ENCODE data around the gene INPP1.

The INPP1 gene

DNA sequence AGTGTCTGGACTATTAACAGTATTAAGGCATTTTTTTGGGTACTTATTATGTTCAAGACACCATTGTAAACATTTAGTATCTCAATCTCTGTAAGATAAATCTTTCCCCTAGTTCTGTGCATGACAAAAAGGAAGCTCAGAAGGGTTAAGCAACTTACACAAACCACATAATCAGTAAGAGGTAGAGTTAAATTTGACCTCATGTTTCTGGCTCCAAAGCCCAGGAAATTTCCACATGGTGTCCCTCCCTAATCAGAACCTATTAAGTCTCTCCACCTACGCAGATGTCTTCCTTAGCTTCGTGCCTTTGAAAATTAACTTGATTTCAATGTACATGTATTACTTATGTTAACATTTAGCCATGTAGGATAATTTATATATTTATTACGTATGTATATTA is 66.8 kb downstream of the INPP1 start:
- DNase-seq, result no peak

DNA sequence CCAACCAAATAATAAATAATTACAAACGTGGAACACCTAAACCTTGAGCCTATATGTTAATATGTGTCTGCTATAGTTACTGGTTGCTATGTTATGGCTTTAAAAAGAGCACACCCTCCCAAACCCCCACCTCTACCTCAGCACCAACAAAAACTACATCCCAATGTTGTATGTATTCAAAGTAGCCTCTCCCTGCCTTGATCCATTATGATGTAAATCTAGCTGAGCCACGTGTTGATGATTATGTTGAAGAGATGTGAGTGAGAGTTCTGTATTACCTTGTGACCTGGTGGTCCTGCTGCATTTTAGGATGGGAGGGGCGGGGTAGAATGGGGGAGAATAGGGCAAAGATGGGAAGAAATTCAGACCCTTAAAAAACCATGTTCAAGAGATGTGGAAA is 69.6 kb downstream of the INPP1 start:
- DNase-seq, result no peak

DNA sequence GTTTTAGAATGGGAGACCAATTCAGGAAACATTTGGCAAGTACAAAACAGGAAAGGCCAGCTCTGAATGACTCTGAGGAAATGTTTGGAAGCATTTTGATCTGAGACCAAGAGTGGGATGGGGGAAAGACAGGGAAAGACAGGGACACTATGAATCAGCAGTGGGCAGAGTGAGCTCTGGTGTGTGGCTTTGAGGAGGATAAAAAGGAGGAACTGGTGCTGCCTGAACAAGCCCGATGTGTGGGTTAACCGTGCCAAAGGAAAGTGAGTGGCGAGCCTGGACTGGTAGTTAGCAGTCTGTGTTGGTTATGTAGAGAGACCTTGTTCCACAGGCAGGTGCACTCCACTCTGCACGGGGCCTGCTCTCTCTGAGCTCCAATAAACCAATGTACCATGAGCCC is 70.0 kb downstream of the INPP1 start:
- no peak for DNase-seq

DNA sequence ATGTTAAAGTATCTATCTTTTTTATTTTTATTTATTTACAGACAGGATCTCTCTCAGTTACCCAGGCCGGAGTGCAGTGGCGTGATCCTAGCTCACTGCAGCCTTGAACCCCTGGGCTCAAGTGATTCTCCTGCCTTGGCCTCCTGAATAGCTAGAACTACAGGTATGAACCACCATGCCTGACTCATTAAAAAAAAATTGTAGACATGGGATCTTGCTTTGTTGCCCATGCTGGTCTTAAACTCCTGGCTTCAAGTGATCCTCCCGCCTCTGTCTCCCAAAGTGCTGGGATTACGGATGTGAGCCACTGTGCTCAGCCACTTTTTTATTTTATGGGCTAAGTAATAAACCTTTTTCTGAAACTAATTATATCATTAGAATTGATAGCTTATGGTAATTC is 71.9 kb downstream of the INPP1 start:
- DNase-seq, result no peak

DNA sequence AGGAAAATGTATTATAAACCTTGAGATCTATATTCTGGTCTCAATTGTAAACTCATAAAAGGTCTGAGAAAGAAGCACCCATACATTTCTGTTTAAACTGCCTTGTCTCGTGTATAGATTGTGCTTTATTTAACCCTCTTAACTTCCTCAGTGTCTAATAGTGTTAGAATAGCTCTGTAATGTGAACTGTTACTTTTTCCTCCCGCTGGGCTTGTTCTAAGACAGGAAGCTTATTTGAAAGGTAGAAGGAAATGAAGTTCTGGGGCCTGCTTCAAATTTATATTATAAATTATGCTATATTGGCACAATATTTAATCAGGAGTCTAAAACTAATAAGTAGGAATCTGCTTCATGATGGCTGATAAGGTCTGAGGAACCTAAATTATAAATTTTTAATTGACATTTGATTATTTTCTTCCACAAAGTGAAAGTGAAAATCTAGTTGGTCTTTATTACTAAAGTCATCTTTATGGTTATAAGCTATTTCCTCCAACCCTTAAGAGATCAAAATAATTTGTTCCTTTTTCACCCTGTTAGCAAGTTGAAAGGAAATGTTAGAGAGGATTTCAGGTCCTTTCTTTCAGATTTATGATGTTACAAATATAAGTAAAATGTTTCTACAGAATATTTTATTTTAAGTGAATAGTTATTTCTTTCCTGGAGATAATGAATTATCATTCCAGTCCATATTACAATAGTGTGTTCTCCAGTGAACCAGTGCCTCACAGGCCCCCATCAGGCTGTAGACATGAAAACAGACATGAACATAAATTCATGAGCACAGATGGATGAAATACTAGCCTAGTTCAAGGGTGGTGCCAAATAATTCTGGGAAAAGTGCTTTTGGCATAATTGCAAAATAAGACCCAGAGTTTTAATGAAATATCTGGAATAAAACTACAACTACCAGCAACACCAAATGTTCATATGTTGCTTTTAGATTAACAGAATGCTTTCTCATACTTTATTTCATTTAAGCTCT is 72.7 kb downstream of the INPP1 start:
- DNase-seq, result peak in 1 of 2 donors; percentile 26

DNA sequence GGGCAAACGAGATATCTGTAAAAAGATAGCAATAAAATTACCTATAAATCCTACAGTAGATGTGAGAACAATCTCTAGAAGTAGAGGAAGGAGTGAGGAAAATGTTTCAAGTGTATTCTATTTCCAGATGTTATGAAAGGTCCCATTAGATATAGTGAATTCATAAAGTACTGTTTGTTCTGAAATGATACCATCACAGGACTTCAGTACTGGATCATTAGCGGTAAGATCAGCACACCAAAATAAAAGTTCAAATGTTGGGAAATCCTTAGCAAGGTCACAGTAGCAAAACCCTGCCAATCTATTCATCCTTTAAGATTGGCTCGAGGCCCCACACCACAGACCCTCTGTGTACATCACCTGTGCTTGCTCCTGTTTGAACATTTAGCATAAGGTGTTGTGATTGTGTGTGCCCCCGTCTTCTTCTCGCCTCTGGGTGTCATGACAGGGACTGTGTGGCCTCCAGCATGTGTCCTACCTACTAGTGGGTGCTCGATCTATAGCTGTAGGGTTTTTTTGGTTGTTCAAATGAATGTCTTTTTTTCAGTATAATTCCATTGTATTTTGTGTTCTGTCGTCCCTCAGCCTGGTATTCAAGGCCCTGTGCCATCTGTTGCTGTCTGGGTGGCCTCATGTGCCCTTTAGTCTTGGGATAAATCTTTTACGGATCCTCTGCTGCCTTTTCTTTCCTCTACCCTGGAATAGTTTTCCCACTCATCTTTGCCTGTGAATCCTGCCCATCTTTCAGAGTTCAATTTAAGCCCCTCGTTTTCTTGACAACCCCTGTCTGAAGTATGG is 73.9 kb downstream of the INPP1 start:
- no peak for DNase-seq

DNA sequence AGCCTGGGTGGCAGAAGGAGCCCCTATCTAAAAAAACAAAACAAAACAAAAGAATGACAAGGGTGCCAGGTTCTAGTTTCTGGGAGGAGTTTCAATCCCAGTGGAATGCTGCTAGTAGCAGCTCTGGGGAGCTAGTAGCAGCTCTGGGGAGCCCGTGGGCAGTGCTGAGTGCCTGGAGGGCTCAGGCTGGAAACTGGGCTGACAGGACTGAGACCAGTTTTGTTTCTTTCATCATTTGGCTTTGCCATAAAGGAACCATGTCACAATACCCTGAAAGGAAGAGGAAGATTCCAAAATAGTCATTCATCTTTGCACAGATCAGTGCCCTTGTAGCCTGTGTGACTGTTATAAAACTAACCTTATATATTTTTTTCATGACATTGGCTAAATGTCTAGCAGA is 75.3 kb downstream of the INPP1 start:
- no peak for DNase-seq

DNA sequence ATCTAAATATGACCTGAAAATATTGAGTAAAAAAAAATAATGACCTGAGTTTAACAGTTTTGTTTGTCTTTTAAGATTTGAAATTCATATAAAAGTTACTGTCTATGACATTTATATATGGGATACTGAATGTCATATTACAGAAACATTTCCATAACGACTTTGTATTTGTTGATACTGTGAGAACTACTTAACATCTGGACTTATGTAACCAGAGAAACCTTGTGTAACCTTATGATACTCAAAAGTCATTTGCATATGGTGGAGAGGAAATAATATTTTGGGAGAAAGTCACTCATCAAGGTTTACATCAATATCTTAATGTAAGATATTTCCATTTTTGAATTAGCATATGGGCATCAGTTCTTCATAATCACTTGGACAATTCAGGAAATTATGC is 77.4 kb downstream of the INPP1 start:
- no peak for DNase-seq
